OCI-LY3 (cell line): ENCODE results near the gene TUBB3.

Experiments used
- EZH2phosphoT487 ChIP-seq: fragments of 200-600 bp; shearing (Covaris generic); IDR thresholded peaks from 2 replicates; pipeline ENCODE4 v1.6.1; 2018; ENCODE audit warnings: antibody characterized with exemption, mixed run types, low read depth
- TF ChIP-seq, protein P1 (sequence below): fragments of 200-600, 300-600 bp; sonication (generic); IDR thresholded peaks from 2 replicates; pipeline ENCODE4 v1.5.1; 2014; ENCODE audit warnings: antibody characterized with exemption, low read length, low read depth

DNA sequence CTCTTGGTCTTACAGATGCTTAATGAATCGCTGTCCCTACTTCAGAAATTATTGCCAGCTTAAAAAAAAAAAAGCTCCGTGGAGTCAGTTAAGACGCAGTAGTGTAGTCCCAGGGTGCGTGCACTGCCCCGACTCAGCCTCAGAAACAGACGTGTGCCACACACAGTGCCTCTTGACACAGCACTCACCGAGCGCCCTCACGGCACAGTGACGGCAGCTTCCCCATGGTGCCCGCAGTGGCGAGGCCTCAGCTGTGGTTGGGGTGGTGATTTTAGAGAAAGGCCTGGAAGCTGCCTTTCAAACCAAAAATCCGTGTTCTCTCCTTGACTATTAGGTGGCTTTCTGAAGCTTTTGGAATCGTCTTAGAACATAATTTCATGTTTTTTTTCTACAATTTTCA lies 35.9 kb upstream of the TUBB3 start:
- TF ChIP-seq, protein P1, sequence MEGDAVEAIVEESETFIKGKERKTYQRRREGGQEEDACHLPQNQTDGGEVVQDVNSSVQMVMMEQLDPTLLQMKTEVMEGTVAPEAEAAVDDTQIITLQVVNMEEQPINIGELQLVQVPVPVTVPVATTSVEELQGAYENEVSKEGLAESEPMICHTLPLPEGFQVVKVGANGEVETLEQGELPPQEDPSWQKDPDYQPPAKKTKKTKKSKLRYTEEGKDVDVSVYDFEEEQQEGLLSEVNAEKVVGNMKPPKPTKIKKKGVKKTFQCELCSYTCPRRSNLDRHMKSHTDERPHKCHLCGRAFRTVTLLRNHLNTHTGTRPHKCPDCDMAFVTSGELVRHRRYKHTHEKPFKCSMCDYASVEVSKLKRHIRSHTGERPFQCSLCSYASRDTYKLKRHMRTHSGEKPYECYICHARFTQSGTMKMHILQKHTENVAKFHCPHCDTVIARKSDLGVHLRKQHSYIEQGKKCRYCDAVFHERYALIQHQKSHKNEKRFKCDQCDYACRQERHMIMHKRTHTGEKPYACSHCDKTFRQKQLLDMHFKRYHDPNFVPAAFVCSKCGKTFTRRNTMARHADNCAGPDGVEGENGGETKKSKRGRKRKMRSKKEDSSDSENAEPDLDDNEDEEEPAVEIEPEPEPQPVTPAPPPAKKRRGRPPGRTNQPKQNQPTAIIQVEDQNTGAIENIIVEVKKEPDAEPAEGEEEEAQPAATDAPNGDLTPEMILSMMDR: no peak
- TF ChIP-seq EZH2phosphoT487: no peak
